CD4-positive, alpha-beta T cell treated with Interleukin-15 for 4 hours (primary cell): ENCODE results near the gene SLFN12L.
A peak's percentile ranks its signal among the peaks of the same experiment; 100 is the strongest.
"Not testable (repeated sequence)": the region's sequence is repeated elsewhere in the genome, so short reads cannot be mapped to it uniquely, and the experiment has no call there.

Source experiments
- DNase-seq: peaks from one replicate; pipeline ENCODE4 v3.0.0-alpha.2; 2020; ENCODE audit warnings: low spot score

SLFN12L gene

DNA sequence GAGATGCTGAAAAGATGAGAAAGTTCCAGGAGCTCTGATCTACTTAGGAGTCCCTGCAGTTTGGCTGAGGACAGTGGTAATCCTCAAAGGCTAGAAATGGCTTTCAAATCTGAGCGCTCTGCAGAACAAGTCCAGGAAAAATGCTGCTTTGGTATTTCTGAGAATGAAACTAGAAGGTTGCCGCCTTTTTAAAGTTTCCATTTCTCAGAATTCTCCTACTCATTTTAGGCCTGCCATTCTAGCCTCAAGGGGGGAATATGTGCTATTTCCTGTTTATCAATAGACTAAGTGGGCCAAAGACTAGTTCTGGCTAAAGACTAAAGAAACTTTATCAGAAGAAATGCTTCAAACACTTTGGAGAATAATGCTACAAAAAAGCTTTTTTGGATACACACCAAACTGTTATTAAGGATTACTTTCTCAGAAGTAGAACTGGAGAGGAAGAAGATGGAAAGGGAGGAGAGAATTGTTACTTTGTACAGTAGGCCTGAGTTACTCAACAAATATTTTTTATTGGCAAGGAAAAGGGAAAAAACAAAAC, at the start of gene SLFN12L:
SLFN12L (minus strand) TSS at position 78 of the 541 bp plus-strand sequence. CDS start 15,314 bp downstream, outside the sequence.
- DNase-seq = peak; percentile 88

DNA sequence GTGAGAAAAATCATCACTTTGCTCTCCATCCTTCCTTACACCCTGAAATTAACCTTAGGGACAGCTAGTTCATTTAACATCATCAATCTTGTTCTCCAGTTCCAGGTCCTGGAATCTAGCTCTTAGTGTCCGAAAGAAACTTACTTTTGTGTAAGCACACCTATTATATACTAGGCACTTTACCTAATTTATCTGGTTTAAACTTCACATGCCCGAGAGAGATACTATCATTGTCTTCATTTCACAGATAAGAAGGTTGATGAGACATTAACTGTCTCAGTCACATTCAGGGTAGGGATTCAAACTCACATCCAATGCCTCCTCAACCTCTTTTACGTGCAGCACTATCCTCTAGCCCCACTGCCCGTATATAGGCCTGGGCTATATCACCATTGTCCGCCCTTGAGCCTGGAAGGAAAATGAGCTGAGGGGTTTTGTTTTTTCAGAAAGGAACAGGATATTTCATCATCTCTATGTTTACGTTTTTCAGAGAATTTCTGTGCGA, 49.1 kb upstream of the SLFN12L start:
- no peak for DNase-seq

DNA sequence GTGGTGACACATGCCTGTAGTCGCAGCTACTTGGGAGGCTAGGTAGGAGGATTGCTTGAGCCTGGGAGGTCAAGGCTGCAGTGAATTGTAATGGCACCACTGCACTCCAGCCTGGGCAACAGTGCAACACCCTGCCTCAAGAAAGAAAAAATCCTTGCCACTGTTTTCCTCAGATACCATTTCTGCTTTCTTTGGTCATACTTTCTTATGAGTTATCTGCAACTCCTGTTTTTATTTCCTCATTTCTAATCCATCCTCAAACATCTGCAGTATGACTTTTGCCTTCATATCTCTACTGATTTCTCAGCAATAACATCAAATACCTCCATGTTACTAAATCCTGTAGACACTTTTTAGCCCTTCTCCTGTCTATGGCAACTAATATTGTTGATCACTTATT, 46.6 kb upstream of the SLFN12L start:
- no peak for DNase-seq

GRCh38 chr17:35578929-35579432, 41.5 kb upstream of the SLFN12L start:
- no peak for DNase-seq

GRCh38 chr17:35578197-35578928, 40.9 kb upstream of the SLFN12L start, which contains the start of gene PEX12:
TSS of gene PEX12 (minus strand) at chr17:35578571. CDS start at chr17:35578021, 550 bp downstream.
- DNase-seq = peak; percentile 90

DNA sequence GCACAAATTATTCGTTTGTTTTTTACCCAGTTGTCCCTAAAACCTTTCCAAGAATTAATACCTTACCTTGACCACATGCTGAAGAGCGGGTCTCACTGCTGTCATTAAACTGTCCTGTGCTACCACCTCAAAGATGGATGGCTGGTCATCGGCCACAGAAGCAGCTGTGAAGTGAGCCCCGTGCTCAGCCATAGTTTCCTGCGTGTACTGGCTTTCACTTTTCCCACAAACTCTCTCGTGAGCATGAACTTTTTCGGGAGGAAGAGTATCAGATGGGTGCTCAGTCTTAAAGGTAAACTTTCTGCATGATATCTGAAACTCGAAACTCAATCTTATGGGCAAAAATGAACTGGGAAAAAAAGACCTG, 40.3 kb upstream of the SLFN12L start:
- DNase-seq = peak; percentile 19

DNA sequence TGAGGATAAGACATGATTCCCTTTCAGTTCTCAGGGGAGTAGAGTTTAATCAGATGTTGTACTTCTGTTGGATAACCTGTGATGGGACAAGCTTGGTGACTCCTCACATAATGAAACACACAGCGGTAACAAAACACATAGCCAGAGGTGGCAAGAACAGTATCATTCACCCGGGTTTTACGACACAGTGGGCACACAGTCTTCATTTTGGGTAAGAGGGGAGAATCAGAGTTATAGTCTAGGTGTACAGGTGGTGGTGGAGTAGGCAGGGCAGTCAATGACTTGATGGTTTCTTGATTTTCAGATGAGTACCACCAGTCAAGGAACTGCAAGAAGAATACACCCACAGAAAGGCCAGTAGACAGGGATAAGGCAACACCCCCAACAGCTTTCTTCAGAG, 38.3 kb upstream of the SLFN12L start:
- no peak for DNase-seq

- DNase-seq = no peak
Observed at GRCh38 chr17:35569405-35569804, 31.9 kb upstream of the SLFN12L start.

- peak; percentile 33 for DNase-seq
Observed at GRCh38 chr17:35568561-35568960, 31.1 kb upstream of the SLFN12L start.

DNA sequence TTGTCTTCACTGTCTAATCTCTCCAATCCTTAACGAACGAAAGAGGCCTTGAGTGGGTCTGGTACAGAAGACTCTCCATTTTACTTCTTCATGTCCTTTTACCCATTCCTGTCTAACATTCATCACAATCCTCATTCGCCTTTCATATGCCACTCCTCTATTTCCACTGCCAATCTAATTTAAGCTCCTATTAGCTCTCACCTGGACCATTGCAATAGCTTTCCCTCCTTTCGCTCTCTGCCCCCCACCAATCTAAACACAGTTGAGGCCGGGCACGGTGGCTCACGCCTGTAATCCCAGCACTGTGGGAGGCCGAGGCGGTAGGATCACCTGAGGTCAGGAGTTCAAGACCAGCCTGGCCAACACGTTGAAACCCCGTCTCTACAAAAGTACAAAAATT, 29.5 kb upstream of the SLFN12L start:
- DNase-seq = no peak

- not testable (repeated sequence) for DNase-seq
Observed at GRCh38 chr17:35563181-35563580, 25.7 kb upstream of the SLFN12L start.

DNA sequence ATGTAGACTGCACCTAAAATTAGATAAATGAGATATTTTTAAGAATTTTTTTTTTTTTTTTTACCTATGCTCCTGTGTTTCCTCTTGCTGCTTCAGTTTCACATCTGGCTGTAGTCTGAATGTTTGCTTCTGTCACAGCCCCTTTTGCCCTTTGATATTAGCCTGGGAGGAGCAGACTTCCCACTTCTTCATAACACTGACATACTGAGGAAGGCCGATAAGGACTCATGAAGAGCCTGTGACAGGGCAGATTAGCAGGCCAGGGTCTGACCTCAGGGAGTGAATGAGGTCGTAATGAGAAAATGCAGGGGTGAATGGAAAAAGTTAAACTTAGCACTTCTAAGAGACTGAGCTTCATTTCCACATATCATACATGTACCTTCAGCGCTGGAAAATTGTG, 23.2 kb upstream of the SLFN12L start, which contains the start of gene SLFN14:
SLFN14 (minus strand) TSS at position 117 of the 400 bp plus-strand sequence. CDS start 2,757 bp downstream, outside the sequence.
- DNase-seq = no peak

- no peak for DNase-seq
Observed at GRCh38 chr17:35559495-35560210, 22.2 kb upstream of the SLFN12L start.

DNA sequence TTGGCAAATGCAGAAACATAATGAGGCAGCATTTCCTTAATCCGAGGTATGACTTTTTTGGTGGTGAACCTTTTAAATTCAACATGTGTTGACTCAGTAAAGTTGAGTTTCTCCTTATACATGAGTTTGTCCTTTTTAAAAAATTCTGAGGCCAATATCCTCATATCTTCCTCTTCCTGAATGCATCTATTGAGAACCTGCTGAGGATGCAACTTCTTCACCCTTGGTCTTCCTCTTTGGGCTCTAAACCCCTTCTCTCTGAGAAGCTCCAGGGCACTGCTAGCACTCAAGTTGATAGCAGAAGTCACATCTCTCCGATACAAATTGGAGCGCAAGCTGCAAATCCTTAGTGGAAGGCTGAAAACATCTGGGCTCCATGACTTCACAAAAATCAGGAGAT, 19.9 kb upstream of the SLFN12L start:
- no peak for DNase-seq

DNA sequence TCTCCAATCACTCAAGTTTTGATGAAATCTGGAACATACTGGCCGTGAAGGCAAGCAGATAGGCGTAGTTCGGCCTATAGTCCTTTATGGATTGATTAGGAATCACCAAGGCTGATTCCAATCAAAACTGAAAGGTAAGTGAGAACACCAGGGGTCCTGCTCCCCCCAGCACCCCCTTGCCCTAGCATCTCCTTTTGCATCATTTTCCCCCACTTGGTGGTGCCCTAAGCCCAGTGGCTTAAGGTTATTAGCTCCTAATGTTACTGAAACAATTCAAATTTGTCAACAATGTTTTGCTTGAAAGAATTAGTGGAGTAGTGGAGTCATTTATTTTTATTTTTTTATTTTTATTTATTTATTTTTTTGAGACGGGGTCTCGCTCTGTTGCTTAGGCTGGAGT, 18.2 kb upstream of the SLFN12L start:
- no peak for DNase-seq

DNA sequence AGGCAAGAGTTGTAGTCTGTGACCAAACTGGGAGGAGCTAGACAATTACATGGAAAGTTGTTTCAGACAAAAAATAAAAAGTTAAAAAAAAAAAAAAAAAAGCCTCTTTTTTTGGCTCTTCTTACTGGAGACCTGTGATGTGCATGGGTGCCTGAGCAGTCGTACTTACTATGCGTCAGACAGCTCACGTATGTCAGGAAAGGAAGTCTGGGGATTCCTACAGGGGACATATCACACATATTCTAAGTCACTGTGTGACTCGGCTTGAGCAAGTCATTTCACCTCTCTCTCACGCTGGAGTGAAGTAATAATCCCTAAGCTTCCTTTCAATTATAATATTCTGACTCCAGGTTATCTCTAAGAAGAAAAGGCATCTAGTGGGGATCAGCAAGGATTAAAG, 17.2 kb upstream of the SLFN12L start:
- no peak for DNase-seq

GRCh38 chr17:35553310-35553709, 15.8 kb upstream of the SLFN12L start:
- no peak for DNase-seq

DNA sequence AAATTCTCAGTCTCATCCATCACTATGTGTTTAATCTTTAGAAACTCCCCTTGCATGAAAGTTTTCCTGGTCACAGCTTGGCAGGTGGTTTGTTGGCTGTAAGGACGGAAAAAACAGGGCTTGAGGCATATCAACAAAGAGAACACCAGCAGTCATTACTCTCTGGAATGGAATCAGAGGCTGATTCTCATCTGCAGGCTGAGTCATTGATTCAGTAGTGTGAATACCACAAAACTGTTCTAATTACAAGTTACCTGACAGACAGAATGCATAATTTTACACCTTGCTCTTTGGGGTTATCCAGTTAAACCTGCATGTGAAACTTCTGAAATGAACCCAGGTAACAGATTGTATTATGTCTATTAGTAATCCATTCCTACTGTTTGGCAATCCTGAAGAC, 11.5 kb upstream of the SLFN12L start:
- DNase-seq = no peak

DNA sequence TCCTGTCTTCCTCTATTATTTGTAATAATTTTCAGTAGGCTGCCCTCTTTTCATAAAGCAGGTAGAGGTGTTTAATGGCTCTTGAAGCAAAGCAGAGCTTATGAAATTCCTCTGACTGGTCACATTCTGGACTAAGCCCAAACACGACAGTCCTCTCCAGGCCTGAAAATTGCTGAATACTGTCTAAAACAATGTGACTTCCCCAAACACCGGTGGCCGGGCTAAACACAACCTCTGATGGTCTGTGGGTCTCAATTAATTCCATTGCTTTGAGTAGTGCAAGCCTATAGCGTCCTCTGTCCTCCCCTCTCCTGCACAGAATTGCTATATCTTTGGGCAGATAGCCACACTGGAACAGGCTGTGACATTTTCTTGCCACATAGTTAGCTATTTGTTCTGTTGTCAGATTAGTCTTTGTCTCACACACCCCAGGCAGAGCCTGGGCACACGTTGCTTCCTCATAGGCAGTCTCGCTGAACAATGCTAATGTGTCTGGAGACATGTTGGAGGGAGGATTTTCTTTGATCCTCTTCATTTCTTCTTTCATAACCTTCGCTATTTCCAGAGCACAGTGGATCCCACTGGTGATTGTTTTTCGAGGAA, 10.8 kb upstream of the SLFN12L start:
- DNase-seq = no peak

DNA sequence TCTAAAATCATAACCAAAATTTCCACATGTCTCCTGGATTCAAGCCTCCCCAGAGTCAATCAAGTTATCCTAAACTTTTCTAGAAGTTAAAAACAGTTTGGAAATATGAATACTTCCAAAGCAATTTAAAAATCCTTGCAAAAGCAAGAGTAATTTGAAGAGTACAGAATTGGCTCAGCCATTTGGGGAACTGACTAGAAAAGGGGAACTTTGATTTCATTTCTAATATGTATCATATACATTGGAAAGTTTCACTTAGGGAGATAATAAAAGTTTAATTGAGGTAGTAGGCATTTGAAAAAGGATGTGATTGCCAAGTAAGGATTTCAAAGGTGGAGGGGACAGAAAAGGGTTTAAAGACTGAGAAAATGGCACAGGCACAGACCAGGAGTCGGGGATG, 9.0 kb upstream of the SLFN12L start:
- DNase-seq = no peak

DNA sequence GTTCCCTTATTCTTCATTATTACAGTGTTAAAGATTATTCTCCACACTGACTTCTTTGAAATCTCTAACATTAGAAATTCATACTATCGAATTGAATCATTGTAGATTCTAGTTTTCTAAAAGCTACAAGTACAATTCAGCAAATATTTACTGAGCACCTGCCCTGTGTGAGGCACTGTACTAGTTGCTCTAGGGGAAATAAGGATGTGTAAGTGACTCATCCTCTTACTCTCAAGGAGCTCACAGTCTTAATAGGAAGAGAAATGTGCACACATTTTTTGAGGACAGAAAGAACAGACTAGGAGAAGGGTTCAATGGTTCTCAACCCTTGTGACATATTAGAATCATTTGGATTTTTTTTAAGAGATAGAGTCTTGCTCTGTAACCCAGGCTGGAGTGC, 7.7 kb upstream of the SLFN12L start:
- no peak for DNase-seq

GRCh38 chr17:35543856-35544255, 6.4 kb upstream of the SLFN12L start:
- DNase-seq = no peak
